Gastroesophageal sphincter (tissue), 4 donors: ENCODE results near the gene LATS2. TPM values are rescaled to one million over a fixed set of nuclear protein-coding genes. Genes with fewer than 3 reads are reported as not detected.
A peak's percentile ranks its signal among the peaks of the same experiment; 100 is the strongest.
"Not testable (repeated sequence)": the region's sequence is repeated elsewhere in the genome, so short reads cannot be mapped to it uniquely, and the experiment has no call there.

Source experiments
- ATAC-seq: fragments of 150-250 bp; one replicate; pipeline ENCODE4 v1.9.1; 2016; ENCODE audit warnings: mild to moderate bottlenecking, moderate library complexity
- H3K27ac ChIP-seq, 4 donors: fragments of 200-600 bp; sonication (generic) in 3 of 4; 1 replicate in 3 of 4; 2 replicates in 1 of 4; pipeline ENCODE4 v1.5.1; 2016 to 2019
- H3K27me3 ChIP-seq: fragments of 200-600 bp; sonication (generic); one replicate; pipeline ENCODE4 v1.5.1; 2019
- H3K36me3 ChIP-seq, 2 donors: fragments of 200-600 bp; sonication (generic); one replicate each; pipeline ENCODE4 v1.5.1; 2019; ENCODE audit warnings: control low read depth in 1 of 2
- H3K4me1 ChIP-seq, 3 donors: fragments of 200-600 bp; sonication (generic); 1 replicate in 2 of 3; 2 replicates in 1 of 3; pipeline ENCODE4 v1.5.1; 2016 to 2019; ENCODE audit warnings: control low read depth in 2 of 3
- H3K4me3 ChIP-seq, 2 donors: fragments of 200-600 bp; sonication (generic); one replicate each; pipeline ENCODE4 v1.5.1; 2019; ENCODE audit warnings: mild to moderate bottlenecking in 1 of 2, moderate library complexity in 1 of 2
- H3K9me3 ChIP-seq, 3 donors: fragments of 200-600 bp; sonication (generic); one replicate each; pipeline ENCODE4 v1.5.1; 2017 to 2019; ENCODE audit warnings: control low read depth in 2 of 3
- CTCF ChIP-seq, 4 experiments: fragments of 200-600 bp in 2 of 4; fragments of 450-650 bp in 2 of 4; sonication (generic) in 1 of 4; IDR thresholded peaks; one replicate each; pipeline ENCODE4 v1.5.1; 2017 to 2019; ENCODE audit warnings: antibody characterized with exemption in 4 of 4, mild to moderate bottlenecking in 2 of 4, moderate library complexity in 2 of 4
- EP300 ChIP-seq: sonication (generic); formaldehyde crosslinking; IDR thresholded peaks from one replicate; pipeline ENCODE4 v1.6.1; 2017; ENCODE audit warnings: antibody characterized with exemption, mild to moderate bottlenecking
- POLR2A ChIP-seq, 2 donors: fragments of 450-650 bp; IDR thresholded peaks; one replicate each; pipeline ENCODE4 v1.6.1; 2017; ENCODE audit warnings: antibody characterized with exemption in 2 of 2, mild to moderate bottlenecking in 2 of 2, moderate library complexity in 1 of 2
- POLR2AphosphoS5 ChIP-seq: sonication (generic); formaldehyde crosslinking; IDR thresholded peaks from one replicate; pipeline ENCODE4 v1.6.1; 2017; ENCODE audit warnings: antibody characterized with exemption
- WGBS, 2 donors: methylation state at CpG; one replicate each; pipeline ENCODE4 v1.1.5; 2018; ENCODE audit warnings: low coverage in 1 of 2; 5-methylcytosine and 5-hydroxymethylcytosine counted together
- total RNA-seq, 4 donors: library from RNA; depleted of rRNA; stranded (reverse); fragments of >200 nt; gene quantifications; one replicate each; pipeline ENCODE4 v1.1.0, GENCODE V29; 2016

LATS2 gene
- total RNA-seq, 4 donors from 2014 or later, result 42.2 to 95.4 (median 56.5) TPM

DNA sequence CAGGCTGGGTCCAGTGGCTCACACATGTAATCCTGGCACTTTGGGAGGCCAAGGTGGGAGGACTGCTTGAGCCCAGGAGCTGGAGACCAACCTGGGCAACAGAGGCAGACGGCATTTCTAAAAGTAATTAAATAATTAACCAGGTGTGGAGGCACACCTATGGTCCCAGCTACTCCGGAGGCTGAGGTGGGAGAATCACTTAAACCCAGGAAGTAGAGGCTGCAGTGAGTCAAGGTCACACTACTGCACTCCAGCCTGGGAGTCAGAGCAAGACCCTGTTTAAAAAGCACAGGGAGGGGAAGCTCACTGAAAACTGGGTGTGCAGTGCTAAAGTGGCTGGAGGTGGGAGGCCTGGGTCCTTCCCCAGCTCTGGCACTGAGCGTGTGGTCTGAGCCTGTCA lies 9.7 kb downstream of the LATS2 start:
- H3K4me1 ChIP-seq, result peaks cover 2 to 91% (median 41%) of the 10 kb centered on the region in 3 donors
- peaks cover 0 to 6% of the 10 kb centered on the region in 2 donors for H3K36me3 ChIP-seq
- WGBS, 2 donors, result 94% methylated on average over 2 of the region's 3 CpGs; no CpG with 5 or more reads in 1 of the 2 donors
- no peak overlapping the region for H3K27ac ChIP-seq
- no peaks in the 10 kb centered on the region for H3K9me3 ChIP-seq
- TF ChIP-seq POLR2AphosphoS5, result no peak
- no peak for TF ChIP-seq EP300
- TF ChIP-seq CTCF (IDR thresholded peaks at IDR 0.05), result no peak
- no peak for TF ChIP-seq POLR2A (IDR thresholded peaks at IDR 0.05)
- no peak for ATAC-seq
- no peak overlapping the region for H3K4me3 ChIP-seq
- no peaks in the 10 kb centered on the region for H3K27me3 ChIP-seq

- H3K36me3 ChIP-seq, result peaks cover 0 to 8% of the 10 kb centered on the region in 2 donors
- no peaks in the 10 kb centered on the region for H3K27me3 ChIP-seq
- no peak for ATAC-seq
- no peak overlapping the region for H3K4me3 ChIP-seq
- WGBS, 2 donors, result 85 to 100% methylated on average over 2 to 9 of the region's 16 CpGs
- no peaks in the 10 kb centered on the region for H3K9me3 ChIP-seq
- no peak overlapping the region for H3K27ac ChIP-seq
- no peak for TF ChIP-seq CTCF (IDR thresholded peaks at IDR 0.05)
- TF ChIP-seq POLR2A (IDR thresholded peaks at IDR 0.05), result no peak
- no peak for TF ChIP-seq POLR2AphosphoS5
- H3K4me1 ChIP-seq, result peaks cover 6 to 91% (median 44%) of the 10 kb centered on the region in 3 donors
These were observed 10.8 kb downstream of the LATS2 start for GRCh38 chr13:21050288-21051197.

GRCh38 chr13:21049731-21050130 lies 11.7 kb downstream of the LATS2 start:
- 83 to 95% methylated on average over 3 to 4 of the region's 6 CpGs for WGBS, 2 donors
- H3K9me3 ChIP-seq, ATAC-seq, H3K27me3 ChIP-seq, H3K4me3 ChIP-seq: not testable (repeated sequence)
- Histone ChIP-seq H3K4me1 (peaks cover 11 to 91% (median 46%) of the 10 kb centered on the region in 3 donors), H3K36me3 (peaks cover 0 to 12% of the 10 kb centered on the region in 2 donors), H3K27ac (peak overlapping the region in 1 of 4 donors; percentile 44)

DNA sequence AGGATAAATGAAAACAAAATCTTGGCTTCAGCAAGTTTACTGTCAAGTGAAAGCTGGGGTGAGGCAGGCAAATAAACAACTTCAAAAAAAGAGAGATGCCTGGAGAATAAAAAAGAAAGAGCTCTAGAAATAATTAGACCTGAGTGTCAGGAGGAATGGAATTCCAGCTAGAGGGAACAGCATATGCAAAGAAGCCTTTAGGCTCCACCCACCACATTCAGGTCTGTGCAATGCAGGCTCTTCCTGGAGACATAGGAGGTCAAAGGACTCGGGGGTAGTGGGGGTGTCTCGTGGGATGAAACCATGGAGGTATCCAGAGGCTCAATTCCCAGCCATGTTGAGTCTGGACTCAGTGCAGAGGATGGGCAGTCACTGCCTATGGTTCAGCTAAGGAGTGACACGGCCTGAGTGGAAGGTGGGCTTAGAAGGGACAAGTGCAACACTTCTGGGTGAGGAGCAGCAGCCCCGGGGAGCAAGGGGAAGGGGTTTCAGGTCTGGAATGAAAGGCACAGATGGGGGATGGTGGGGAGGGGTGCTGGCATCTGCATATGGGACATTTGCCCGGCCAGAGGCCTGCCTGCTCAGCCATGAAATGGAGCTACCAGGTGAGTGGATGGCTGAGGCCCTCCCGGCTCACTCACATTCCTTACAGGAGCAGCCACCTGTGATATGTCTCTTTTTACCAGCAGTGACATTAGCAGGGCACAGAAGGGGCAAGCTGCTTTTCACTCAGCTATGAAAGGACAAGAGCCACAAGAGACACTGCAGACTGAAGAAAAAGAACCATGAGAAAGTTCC lies 12.3 kb downstream of the LATS2 start:
- Histone ChIP-seq H3K4me1 (peaks cover 12 to 91% (median 47%) of the 10 kb centered on the region in 3 donors), H3K27ac (peak overlapping the region in 1 of 4 donors; percentile 44), H3K4me3 (no peak overlapping the region), H3K36me3 (peaks cover 0 to 12% of the 10 kb centered on the region in 2 donors), H3K9me3 (no peaks in the 10 kb centered on the region), H3K27me3 (no peaks in the 10 kb centered on the region)
- no peak for ATAC-seq
- TF ChIP-seq CTCF (IDR thresholded peaks at IDR 0.05) (no peak), EP300 (no peak), POLR2AphosphoS5 (no peak)
- 86% methylated on average over 4 to 5 of the region's 6 CpGs for WGBS, 2 donors

GRCh38 chr13:21047591-21048282 lies 13.6 kb downstream of the LATS2 start:
- Histone ChIP-seq H3K27me3 (no peaks in the 10 kb centered on the region), H3K27ac (peak overlapping the region in 3 of 4 donors; percentile 71 to 92 (median 82))
- 86 to 91% methylated on average over 10 of the region's 10 CpGs for WGBS, 2 donors

More at GRCh38 chr13:21047591-21048282, 13.6 kb downstream of the LATS2 start:
- no peak for ATAC-seq
- Histone ChIP-seq H3K36me3 (peaks cover 0 to 6% of the 10 kb centered on the region in 2 donors), H3K9me3 (no peaks in the 10 kb centered on the region), H3K4me1 (peaks cover 12 to 95% (median 53%) of the 10 kb centered on the region in 3 donors), H3K4me3 (no peak overlapping the region)
- TF ChIP-seq EP300 (no peak), POLR2A (IDR thresholded peaks at IDR 0.05) (no peak), CTCF (IDR thresholded peaks at IDR 0.05) (no peak), POLR2AphosphoS5 (no peak)
